ENCODE measurements around the gene MON2.
"Not testable (repeated sequence)": the region's sequence is repeated elsewhere in the genome, so short reads cannot be mapped to it uniquely, and the experiment has no call there.

MON2 gene

DNA sequence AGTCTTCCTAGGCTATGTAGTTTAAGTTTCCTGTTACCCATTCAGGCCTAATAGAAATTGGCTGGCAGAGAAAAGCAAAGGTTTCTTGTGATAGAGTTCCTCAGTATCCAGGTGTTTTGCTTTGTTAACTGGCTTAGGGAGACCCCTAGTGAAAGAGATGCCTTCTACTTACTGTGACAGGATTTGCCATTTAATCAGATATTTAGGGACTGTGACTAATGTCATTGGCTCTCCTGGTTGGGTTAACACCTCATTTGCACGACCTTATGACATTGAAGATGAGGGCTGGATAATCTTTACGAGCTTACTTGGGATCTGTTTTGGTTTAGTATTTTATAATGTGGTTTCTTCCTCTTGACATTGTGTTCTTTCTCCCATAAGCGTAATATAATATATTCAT, 5.8 kb downstream of the MON2 start:
- DNase-seq (ENCODE audit: extremely low read depth in 1 of 2, low read depth in 1 of 2), result no peak

DNA sequence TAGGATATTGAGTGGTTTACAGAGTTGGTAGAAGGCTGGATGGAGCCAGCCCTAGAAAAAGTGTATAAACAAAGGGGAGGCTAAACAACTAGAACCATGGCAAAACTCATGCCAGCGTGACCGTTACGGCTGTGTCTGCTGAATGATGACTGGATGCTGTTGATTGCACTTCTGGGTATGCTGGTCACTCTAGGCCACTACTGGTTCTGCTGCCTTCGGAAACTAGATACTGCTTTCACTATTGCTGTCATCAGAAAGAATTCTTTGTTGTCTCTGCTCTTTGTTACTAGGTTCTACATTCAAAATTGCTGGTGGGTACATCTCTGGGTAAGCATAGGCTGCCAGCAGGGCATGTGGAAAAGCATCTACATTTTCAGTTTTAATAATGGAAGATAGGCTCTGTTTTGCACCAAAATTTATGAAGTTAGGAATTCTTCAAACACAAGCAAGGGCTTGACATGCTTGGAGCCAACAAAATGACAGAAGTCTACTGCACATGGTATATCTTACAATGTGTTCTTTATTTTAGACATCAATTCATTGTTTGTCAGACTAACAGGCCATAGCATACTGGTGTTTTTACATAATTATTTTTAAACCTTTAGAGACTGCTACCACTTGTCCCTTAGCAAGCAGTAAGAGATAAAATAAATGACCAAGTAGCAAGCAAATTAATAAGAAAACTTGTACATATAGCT, 15.4 kb downstream of the MON2 start:
- no peak for DNase-seq (ENCODE audit: extremely low read depth in 1 of 2, low read depth in 1 of 2)

DNA sequence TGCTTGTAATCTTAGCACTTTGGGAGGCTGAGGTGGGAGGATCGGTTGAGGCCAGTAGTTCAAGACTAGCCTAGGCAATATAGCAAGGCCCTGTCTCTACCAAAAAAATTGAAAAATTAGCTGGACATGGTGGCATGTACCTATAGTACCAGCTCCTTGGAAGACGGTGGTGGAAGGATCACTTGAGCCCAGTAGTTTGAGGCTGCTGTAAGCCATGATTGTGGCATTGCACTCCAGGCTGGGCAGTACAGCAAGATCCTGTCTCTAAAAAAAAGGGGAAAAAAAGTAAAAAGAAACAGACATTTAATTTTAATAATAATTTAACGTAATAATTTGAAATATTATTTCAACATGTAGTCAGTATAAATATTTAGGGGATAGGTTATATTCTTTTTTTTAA, 16.1 kb downstream of the MON2 start:
- DNase-seq (ENCODE audit: extremely low read depth in 1 of 2, low read depth in 1 of 2), result no peak

DNA sequence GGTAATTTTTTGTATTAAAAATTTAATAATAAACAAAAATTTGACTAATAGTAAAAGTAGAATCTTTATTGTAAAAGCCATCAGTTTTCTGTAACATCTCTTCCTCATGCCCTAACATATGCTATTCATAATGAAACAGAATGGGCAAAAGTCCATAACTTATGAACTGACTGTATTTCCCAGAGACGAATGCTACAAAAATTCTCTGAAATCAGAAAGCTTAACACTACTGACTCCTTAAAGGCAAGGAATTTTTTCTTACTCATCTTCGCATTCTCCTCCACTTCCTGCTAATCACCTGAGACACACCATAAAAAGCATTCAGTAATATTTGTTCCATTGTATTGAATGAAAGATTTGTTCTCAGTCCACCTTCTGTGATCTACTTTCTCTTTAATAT, 17.6 kb downstream of the MON2 start:
- no peak for DNase-seq (ENCODE audit: extremely low read depth in 1 of 2, low read depth in 1 of 2)

DNA sequence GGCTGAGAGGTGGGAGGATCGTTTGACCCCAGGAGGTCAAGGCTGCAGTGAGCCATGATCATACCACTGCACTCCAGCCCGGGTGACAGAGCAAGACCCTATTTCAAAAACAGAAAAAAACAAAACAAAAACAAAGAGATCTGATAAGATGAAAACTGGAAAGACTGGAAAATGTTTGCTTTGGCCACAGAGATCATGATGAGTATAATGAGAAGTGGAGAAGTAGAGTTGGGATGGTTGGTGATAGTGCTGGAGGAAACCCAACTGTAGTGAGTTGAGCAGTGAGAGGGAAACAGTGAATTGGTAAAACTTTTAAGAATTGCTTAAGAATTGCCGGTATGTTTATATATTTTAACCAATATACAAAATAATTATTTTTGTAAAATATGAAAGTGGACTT, 39.2 kb downstream of the MON2 start:
- no peak for DNase-seq (ENCODE audit: extremely low read depth in 1 of 2, low read depth in 1 of 2)

DNA sequence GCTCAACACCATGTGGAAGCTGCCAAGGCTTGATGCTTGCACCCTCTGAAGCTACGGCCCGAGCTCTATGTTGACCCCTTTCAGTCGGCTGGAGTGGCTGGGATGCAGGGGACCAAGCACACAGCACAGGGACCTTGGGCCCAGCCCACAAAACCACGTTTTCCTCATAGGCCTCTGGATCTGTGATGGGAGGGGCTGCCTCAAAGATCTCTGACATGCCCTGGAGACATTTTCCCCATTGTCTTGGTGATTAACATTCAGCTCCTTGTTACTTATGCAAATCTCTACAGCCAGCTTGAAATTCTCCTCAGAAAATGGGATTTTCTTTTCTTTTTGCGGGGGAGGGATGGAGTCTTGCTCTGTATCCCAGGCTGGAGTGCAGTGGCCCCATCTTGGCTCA, 46.3 kb downstream of the MON2 start:
- DNase-seq (ENCODE audit: extremely low read depth in 1 of 2, low read depth in 1 of 2), result no peak

DNA sequence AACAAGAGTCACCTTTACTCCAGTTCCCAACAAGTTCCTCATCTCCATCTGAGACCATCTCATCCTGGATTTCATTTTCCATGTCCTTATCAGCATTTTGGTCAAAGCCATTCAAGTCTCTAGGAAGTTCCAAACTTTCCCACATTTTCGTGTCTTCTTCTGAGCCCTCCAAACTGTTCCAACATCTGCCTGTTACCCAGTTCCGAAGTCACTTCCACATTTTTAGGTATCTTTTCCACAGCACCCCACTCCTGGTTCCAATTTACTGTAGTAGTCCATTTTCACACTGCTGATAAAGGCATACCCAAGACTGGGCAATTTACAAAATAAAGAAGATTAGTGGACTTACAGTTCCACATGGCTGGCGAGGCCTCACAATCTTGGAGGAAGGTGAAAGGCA, 47.5 kb downstream of the MON2 start:
- not testable (repeated sequence) for DNase-seq (ENCODE audit: extremely low read depth in 1 of 2, low read depth in 1 of 2)

DNA sequence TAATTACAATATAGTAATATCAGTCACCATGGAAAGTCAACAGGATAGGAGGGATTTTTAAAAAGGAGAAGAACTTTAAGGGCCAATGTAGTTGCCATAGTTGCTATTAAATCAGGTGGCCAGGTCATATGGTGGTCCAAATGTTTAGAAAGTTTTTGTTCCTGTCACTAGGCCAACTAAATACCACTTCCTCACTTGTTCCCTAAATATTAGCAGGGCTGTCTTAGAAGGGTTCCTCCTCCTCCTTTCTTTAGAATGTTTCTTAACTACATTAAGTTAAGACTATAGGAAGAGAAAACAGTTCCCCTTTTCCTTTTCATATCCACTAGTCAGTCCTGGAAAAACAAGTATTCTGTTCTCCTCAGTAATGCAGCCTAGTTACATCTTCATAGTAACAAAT, 50.3 kb downstream of the MON2 start:
- no peak for DNase-seq (ENCODE audit: extremely low read depth in 1 of 2, low read depth in 1 of 2)

DNA sequence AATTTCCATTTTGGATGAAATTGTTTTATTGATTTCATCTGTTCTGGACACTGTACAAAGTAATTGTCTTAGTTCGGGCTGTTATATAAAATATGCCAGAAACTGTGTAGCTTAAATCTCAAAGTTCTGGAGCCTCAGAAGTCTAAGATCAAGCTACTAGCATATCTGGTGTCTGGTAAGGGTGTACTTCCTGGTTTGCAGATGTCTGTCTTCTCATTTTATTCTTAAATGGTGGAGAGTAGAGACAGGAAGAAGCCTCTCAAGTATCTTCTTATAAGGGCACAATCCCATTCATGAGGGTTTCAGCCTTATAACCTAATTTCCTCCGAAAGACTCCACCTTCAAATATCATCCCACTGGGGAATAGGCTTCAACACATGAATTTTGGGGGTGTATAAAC, 51.3 kb downstream of the MON2 start:
- no peak for DNase-seq (ENCODE audit: extremely low read depth in 1 of 2, low read depth in 1 of 2)

DNA sequence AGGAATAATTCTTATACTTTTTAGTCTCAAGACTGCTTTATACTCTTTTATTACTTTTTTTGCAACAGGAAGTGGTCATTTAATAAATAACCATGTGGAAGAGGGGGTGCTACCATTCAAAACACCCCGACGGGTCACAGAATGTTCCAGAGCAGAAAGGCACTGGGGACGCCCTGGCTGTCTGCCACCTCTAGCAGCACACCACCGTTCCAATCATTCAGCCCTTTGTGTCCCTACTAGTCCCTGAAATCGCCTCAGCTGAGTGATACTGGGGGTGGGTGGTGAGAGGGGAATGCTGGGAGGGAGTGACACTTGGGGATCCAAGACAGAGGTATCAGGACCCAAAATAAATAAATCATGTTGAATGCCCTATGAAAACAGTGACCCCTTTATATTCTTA, 52.4 kb downstream of the MON2 start:
- DNase-seq (ENCODE audit: extremely low read depth in 1 of 2, low read depth in 1 of 2), result no peak

DNA sequence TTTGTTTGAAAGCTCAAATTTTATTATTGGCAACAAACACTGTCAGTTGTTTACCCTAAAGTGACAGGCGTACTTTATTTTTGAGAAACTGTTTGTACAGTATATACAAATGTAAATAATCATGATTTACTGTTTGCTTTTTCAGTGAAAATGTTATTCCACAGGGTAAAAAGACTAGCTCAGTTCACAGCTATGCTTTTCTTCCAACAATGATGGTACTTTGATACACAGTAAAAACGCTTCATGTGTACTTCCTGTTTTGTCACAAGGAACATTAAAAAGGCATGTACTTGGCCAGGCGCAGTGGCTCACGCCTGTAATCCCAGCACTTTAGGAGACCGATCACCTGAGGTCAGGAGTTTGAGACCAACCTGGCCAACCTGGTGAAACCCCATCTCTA, 53.7 kb downstream of the MON2 start:
- no peak for DNase-seq (ENCODE audit: extremely low read depth in 1 of 2, low read depth in 1 of 2)

DNA sequence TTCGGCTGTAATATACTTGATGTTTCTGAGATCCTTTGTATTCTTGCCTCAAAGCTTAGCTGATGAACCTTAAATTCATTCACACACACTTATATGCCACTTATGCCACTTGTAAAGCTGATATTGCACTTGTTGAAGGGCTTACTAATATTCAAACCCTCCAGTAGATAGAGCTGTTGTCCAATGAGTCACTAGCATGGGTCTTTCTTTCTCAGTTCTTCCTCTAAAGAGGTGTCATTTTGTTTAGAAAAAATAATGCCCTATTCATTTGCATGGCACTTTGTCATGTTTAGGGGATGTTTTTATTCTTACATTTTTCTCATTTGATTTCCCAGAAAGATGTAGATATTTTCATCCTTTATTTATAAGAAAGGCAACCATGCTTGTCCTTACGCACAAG, 56.4 kb downstream of the MON2 start:
- no peak for DNase-seq (ENCODE audit: extremely low read depth in 1 of 2, low read depth in 1 of 2)

DNA sequence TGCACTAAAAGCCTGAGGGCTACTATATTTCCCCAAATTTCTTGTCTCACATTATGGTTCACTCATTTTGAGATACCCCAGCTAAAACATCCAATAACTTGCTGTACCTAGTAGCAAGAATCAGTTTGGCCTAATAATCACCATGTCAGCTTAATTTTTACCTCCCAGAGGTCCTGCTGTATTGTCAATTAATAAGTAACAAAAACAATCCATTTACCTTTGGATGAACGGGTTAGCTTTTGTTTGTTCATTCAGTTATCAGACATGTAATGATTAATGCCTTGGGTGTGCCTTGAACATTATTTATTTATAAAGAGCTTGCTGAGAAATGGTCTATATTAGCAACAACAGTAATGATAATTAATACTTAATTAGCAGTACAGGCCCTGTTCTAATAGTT, 57.0 kb downstream of the MON2 start:
- no peak for DNase-seq (ENCODE audit: extremely low read depth in 1 of 2, low read depth in 1 of 2)

DNA sequence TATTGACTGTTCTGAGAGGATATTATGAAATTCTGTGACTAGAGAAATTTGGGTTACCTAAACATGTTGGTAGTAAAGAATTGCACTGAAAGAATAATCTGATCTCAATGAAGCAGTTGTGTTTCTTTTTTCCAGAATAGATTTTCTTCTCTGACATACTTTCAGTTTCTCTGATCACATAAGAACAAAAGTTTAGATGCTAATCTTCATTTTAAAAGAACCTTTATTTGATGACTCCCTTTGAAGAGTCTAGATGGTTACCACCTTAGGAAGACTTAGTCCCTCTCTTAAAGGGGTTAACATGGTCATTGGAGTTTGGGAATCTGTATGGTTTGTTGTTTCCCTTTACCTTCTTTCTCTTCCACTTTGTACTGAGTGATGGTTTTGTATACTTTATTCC, 58.6 kb downstream of the MON2 start:
- DNase-seq (ENCODE audit: extremely low read depth in 1 of 2, low read depth in 1 of 2), result no peak

DNA sequence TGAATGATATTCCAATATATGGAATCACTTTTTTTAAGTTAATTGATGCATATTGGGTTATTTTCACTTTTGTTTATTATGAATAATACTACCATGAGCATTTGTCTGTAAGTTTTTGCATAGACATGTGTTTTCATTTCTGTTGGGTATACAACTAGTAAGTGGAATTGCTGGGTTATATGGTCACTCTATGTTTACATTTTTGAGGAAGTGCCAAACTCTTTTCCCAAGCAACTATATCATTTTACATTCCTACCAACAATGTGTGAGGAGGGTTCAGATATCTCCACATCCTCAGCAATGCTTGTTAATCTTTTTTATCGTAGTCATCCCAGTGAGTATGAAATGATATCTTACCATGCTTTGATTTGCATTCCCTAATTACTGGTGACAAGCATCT, 64.0 kb downstream of the MON2 start:
- DNase-seq (ENCODE audit: extremely low read depth in 1 of 2, low read depth in 1 of 2), result no peak

DNA sequence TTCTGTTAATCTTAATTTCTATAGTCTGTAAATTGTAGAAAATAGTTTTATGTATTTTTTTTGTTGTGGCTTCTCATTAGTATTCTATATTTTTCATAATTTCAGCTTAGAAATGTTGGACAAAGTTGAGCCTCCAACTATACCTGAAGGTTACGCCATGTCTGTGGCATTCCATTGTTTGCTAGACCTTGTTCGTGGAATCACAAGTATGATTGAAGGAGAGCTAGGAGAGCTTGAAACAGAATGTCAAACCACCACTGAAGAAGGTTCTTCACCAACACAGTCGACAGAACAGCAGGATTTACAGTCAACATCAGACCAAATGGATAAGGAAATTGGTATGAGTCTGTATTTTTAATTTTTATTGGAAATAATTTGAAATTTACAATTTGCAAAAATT, 65.7 kb downstream of the MON2 start:
- no peak for DNase-seq (ENCODE audit: extremely low read depth in 1 of 2, low read depth in 1 of 2)

DNA sequence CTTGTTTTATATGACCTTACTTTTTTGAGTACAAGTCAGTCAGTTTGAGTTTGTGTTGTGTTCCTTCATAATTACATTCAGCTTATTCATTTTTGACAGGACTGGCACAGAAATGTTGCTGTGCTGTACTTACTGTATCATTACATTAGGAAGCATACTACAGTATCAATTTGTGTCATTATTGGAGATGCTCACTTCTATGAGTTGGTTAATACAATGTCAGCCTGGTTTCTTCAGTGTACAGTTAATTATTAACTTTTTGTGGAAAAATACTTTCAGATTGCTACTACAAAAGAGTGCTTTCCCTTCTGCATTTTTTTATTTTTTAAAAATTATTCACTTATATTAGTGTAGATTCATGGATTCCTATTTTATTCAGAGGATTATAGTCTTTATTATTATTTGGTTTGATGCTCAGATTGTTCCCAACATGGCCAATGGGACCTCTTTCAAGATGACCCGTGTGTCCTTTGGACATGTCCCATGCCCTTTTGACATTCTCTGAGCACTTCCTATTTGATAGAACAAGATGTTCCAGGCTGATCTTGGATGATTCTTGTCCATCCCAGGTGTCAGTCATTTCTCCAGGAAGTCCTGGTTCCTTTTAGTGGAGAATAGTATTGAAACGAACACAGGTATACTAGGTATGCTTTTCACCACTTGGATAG, 66.6 kb downstream of the MON2 start:
- DNase-seq (ENCODE audit: extremely low read depth in 1 of 2, low read depth in 1 of 2), result no peak

DNA sequence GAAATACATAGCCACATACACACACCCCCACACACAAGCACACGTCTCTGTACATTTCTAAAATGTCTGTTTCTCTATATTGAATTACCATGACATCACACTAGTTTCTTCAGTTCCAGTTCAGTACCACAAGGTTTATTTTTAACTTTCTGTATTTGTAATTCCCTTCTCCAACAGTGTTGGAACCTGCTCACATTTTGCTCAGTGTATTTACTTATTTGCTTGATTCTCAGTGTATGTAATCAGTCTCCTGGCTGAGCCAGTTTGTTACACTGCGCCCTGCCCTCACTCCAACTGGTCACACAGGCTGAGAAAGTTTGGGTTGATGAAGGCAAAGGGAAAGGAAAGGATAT, 67.1 kb downstream of the MON2 start:
- no peak for DNase-seq (ENCODE audit: extremely low read depth in 1 of 2, low read depth in 1 of 2)

DNA sequence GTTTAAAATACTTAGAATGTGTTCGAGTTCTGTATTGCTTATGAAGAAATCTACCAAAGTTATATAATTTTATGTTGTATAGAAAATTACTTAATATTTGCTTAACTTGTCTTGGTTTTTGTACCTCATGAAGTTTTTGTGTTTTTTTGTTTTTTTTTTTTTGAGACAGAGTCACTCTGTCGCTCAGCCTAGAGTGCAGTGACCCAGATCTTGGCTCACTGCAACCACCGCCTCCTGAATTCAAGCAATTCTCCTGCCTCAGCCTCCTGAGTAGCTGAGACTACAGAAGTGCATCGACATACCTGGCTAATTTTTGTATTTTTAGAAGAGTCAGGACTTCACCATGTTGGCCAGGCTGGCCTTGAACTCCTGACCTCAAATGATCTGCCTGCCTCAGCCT, 69.9 kb downstream of the MON2 start:
- DNase-seq (ENCODE audit: extremely low read depth in 1 of 2, low read depth in 1 of 2), result no peak

DNA sequence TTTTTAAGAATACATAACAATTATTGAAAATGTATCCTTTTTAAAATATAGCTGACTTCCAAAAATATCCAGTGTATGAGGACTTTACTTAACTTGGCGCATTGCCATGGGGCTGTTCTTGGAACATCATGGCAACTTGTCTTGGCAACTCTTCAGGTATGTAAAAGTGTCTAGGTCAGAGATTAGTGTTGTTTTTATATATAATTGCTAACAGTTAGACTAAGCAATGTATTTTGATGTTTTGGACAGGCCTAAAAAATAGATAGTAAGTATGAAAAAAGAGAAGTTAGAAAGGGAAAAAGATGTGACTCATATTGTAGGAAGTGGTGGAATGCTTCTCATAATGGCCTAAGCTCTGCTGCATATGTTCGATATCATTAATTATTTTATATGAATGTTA, 70.9 kb downstream of the MON2 start:
- no peak for DNase-seq (ENCODE audit: extremely low read depth in 1 of 2, low read depth in 1 of 2)

DNA sequence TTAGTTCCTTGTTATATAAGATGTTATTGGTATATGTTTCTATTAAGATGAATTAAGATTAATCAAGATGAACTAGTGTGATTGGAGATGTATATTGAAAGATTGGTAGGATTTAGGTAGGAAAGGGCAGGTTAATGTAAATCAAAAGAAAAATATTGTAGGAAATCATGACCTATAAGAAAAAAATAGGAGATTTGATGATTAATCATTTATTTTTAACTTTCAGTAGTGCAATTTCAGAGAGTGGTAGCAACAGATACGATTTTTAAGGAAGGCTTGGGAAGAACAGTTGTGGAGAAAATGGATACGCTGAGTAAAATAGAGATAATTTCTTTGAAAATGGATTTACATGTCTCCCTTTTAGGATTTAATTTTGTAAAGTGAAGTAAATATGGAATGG, 73.7 kb downstream of the MON2 start:
- no peak for DNase-seq (ENCODE audit: extremely low read depth in 1 of 2, low read depth in 1 of 2)

DNA sequence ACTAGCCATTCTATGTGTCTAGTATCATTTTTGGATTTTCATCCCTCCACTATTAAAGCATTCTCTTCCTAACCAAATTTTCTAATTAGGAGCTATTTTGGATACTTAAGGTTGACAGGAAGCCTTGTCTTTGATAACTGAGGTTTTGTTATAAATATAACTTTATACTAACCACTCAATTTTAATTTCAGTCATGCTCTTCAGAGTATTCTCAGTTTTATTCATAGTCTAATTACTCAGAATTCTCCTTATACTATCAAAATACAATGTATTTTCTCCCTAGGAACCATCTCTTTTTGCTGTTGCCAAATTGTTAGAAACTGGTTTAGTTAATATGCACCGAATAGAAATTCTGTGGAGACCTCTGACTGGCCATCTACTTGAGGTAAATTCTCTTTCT, 76.2 kb downstream of the MON2 start:
- no peak for DNase-seq (ENCODE audit: extremely low read depth in 1 of 2, low read depth in 1 of 2)

DNA sequence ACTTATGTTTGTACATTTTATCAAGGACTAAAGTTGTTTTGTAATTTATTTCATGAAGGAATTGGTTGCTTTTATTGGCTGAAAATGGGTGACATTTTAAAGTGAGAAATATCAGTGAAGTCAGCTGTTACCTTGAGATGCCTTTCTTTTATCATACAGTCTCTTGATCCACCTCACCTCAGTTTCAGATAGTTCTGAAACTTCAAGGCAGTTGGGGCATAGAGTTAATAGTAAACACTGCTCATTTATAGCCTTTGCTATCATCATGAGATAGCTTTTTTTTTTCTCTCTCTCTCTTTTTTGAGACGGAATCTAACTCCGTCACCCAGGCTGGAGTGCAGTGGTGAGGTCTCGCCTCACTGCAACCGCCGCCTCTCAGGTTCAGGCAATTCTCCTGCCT, 76.7 kb downstream of the MON2 start:
- DNase-seq (ENCODE audit: extremely low read depth in 1 of 2, low read depth in 1 of 2), result no peak

All from activated CD8-positive, alpha-beta memory T cell treated with anti-CD3 and anti-CD28 coated beads for 1 hour (primary cell).